Lung microvascular endothelial cell (primary cell): Measurements from ENCODE around the gene ZNF684. TPM values are rescaled to one million over a fixed set of nuclear protein-coding genes. Genes with fewer than 3 reads are reported as not detected.
"Not testable (repeated sequence)": the region's sequence is repeated elsewhere in the genome, so short reads cannot be mapped to it uniquely, and the experiment has no call there.

ENCODE experiments used
- DNase-seq, 2 donors: peaks; one replicate each; pipeline versions ENCODE4 v3.0.0 to v3.0.0-alpha.2; 2010; ENCODE audit warnings: low read depth in 2 of 2
- total RNA-seq: library from RNA; depleted of rRNA; stranded (reverse); fragments of >200 nt; gene quantifications from 2 replicates; pipeline ENCODE4 v1.2.1, GENCODE V29; 2014

The ZNF684 gene
- 1.4 and 1.5 TPM in 2 replicates for total RNA-seq

DNA sequence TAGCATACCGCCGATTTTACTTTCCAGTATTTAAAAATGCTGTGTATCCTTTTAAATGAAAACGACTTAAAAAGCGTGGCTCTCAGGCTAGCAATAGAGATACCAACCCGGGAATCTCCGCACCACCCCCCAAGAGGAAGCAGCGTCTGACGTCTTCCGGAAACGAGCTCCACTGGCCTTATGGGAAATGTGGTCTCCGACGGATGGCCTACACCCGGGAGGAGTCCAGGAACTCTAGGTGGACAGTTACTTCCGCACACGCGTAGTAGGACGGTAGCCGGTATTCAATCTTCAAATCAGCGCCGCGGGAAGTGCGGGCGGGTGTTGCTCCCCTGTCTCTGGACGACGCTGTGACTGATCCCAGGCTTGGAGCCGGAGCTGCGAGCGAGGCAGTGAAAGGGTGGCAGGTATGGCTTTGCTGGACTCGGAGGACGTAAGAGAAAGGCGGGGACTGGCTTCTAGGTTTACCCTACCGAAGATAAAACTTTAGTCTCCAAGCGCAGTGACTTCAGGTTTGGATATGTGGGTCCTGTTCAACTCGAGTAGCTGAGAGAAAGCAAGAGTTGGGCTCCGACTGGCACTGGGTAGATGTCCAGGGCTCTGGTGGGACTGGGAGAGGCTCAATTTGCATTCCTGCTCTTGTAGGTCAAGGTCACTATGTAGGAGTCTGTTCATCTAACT lies at the start of gene ZNF684:
ZNF684 (plus strand) TSS at position 257 of the 681 bp plus-strand sequence. CDS start 1,530 bp downstream, outside the sequence.
- peak; percentile 95 to 96 for DNase-seq

DNA sequence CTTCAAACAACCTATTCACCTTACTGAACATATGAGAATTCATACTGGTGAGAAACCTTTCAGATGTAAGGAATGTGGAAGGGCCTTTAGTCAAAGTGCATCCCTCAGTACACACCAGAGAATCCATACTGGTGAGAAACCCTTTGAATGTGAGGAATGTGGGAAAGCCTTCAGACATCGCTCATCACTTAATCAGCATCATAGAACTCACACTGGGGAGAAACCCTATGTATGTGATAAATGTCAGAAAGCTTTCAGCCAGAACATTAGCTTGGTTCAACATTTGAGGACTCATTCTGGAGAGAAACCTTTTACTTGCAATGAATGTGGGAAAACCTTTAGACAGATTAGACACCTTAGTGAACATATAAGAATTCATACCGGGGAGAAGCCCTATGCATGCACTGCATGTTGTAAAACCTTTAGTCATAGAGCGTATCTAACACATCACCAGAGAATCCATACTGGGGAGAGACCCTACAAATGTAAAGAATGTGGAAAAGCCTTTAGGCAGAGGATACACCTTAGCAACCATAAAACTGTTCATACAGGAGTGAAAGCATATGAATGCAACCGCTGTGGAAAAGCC lies 36.0 kb upstream of the ZNF684 start:
- no peak for DNase-seq

DNA sequence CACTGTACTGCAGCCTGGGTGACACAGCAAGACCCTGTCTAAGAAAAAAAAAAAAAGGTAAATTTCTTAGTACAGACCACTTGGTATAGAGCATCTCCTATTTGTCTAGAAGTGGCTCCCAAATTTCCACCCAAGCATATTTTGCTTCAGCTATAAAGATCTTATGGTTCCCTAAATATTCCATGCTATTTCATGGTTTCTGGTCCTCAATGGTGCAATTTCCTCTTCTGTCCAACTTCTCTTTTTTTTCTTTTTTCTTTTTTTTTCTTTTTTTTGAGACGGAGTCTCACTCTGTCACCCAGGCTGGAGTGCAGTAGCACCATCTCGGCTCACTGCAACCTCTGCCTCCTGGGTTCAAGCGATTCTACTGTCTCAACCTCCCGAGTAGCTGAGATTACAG lies 28.8 kb upstream of the ZNF684 start:
- not testable (repeated sequence) for DNase-seq

DNA sequence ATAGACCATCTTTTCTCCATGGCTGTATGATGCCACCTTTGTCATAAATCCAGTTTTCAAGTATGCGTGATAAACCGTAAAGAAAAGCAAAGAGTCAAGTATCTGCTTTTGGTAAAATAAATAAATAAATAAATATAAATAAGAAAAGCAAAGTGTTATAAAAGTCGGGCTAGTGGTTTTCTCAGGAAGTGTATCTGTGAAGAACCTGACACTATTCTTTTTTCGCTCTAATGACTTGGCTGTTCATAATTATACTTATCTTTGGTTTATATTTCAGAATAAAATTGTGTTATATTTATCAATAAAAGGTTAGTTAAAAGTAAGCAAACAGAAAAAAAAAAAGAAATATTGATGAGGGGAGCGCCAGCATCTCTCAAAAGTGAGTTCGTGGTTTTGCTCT lies 23.5 kb upstream of the ZNF684 start:
- no peak for DNase-seq

DNA sequence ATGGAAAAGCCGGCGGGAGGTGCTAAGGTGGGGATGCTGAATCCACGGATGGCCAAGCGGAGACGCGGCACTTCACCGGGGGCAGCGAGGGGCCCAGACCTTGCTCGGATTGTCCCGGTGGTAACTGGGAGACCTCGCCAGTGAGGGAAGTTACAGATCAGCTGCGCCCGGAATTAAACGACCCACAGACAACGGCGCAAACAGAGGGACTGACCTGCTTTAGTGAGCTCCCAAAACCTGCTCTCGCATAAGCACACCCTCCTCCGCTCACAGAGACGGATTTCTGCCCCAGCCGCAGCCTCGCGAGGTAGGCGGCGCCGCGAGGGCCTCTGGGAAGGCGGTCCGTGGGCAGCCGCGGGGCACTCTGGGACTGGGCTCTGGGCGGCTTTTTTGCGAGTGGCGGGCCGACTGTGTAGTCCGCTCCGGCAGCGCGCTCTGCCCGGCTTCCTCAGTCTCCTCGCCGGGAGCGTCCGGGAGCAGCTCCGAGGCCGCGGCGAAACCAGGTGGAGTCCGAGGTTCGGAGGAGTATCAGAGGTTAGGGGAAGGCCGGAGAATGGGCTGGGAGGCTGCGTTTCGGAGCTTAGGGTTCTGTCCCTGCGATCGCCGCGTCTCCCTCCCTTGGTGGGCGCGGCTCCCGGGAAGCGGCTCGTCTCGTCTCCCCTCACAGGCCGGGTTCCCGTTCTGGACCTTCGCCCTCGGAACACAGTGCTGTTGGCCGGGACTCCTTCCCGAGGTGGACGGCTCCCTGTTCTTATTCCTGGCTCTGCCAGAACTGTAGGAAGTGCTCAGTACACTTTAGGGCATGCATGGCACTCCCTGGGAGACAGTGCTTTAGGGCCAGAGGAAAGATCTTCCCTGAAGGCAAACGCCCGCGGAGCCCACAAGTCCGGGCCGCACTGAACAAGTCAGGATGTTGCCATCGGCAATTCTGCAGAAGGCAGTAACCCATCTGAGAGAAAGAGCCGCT lies 22.8 kb upstream of the ZNF684 start, which contains the start of gene EXO5:
EXO5 (plus strand) TSS at position 393 of the 967 bp plus-strand sequence. CDS start 5,778 bp downstream, outside the sequence.
- peak; percentile 82 to 84 for DNase-seq

DNA sequence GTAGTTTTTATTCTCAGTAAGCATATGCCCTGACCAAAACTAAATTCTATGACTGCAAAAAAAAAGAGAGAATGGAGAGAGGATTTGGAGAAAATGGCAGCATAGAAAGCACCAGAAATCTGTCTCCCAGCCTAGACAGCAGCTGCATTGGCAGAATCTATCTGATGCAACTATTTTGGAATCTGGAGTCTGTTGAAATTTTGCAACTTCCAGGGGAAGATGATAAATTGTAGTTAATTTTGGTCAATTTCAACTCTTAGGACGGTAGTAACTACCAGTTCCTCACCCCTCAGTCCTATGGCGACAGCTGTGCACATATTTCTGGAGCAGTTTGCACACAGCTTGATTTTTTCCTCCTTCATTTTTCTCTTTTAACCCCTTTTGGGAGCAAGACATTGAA lies 11.9 kb upstream of the ZNF684 start:
- no peak for DNase-seq

DNA sequence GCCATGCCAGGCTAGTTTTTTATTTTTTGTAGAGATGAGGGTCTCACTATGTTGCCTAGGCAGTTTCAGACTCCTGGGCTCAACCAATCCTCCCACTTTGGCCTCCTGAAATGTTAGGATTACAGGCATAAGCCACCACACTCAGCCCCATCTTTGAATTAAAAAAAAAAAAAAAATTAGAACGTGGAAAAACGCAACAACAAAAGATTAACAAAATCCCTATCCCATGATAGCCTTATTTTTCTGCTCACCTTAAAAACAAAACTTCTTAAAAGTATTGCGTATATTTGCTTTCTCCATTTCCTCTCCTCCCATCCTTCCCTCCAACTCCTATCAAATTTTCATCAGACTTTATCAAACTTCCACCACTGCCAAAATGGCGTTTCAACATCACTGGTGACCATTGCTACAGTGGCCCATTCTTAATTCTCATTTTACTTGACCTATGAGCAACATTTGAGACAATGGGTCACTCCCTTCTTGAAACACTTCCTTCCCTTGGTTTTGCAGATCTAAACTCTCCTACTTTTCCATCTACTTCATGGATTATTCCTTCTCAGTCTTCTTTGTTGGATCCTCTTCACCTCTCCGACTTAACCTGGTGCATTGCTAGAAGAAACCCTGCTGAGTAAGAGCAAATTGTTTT lies 579 bp upstream of the ZNF684 start:
- peak; percentile 23 to 47 for DNase-seq

DNA sequence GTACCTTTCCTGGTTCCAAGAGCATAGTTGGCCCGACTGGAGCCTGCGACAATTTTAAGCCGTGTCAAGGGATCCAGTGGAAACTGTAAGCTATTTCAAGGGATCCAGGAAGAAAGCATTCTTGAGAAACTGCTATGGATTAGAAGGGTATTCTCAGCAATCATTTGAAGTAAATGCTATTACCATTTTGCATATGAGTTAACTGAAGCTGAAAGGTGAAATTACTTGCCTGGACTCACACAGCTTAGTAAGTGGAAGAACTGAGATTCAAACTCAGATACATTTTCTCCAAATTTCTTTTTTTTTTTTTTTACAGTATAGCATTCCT lies 589 bp downstream of the ZNF684 start:
- DNase-seq = no peak

DNA sequence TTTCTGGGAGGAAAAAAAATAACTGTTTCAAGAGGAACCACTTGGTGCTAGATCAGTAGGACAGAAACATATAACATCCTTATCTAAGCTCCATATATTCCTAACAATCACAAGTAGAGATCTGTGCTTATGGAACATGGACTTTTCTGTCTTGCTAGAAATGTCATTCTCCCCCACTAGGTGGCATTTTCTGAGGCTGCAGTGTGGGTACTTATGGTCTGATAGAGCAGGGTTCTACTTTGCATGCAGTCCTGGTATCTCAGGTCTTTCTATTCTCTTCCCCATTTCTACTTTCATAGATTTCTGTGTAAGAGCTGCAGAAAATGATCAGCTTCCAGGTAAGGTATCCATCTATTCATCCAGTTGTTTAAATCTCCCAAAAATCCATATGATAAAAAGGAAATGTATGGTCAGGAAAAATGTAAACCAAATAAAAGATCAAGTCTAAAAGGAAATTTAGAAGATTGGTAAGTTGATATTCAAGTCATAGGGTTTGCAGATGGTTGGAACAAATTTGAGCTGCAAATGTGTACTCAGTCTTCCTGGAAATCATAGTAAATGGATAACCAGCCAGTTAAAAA lies 1.5 kb downstream of the ZNF684 start:
- peak; percentile 70 to 76 for DNase-seq

DNA sequence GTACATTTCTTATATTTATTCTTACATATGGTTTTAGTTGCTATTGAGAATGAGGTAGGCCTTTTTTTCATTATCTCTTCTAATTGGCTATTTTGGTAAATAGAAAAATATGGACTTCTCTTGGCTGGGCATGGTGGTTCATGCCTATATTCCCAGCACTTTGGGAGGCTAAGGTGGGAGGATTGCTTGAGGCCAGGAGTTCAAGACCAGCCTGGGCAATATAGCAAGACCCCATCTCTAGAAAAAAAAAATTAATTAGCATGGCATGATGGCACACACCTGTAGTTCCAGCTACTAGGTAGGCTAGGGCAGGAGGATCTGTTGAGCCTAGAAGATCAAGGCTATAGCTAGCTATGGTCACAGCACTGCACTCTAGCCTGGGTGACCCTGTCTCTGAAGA lies 3.2 kb downstream of the ZNF684 start:
- no peak for DNase-seq

DNA sequence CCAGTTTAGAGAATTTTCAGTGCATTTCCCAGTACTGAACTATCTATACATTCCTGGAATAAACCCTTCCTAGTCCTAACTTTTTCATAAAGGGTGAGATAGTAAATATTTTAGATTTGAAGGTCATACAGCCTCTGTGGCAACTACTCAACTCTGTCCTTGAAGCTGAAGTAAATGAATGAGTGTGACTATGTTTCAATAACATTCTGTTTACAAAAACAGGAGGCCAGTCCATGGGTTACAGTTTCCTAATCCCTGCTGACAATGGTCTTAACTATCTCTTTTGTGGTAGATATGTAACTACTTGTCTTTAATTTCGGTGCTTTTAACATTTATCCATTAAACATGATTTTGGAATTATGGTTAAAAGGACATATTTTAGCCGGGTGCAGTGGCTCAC lies 4.3 kb downstream of the ZNF684 start:
- no peak for DNase-seq

DNA sequence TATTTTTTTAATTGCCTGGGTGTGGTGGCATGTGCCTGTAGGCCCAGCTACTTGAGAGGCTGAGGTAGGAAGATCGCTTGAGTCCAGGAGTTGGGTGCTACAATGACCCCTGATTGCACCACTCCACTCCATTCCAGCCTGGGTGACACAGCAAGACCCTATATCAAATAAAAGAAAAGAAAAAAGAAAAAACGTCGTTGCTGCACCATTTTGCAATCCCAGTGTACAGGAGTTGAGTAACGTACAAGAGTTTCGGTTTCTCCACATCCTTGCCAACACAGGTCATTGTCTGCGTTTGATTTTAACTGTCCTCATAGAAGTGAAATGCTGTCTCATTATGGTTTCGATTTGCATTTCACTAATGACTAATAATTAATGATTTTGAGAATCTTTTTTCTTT lies 7.9 kb downstream of the ZNF684 start:
- DNase-seq = no peak

DNA sequence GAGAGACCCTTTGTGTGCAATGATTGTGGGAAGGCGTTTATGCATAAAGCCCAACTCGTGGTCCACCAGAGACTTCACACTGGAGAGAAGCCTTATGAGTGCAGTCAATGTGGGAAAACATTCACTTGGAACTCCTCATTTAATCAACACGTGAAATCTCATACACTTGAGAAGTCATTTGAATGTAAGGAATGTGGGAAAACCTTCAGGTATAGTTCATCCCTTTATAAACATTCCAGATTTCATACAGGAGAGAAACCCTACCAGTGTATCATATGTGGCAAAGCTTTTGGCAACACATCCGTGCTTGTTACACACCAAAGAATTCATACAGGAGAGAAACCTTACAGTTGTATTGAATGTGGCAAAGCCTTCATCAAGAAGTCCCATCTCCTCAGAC lies 15.5 kb downstream of the ZNF684 start:
- DNase-seq = no peak

DNA sequence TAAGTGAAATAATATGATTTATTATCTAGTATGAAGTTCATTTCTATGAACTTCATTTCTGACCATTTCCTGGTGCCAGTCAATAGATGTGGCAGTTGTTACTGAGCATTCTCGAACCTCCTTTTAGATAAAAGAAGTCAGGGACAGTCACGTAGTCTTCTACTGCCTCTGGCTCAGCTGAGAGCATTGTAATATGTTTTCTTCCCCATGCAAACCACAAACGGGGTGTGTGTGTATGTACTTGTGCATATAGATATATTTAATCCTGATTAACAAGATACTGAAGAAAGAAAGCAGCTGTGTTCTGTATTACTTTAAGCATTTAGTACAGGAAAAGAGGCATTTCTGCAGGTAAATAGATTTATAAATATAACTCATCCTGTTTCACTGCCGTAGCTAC lies 21.6 kb downstream of the ZNF684 start:
- DNase-seq = no peak

DNA sequence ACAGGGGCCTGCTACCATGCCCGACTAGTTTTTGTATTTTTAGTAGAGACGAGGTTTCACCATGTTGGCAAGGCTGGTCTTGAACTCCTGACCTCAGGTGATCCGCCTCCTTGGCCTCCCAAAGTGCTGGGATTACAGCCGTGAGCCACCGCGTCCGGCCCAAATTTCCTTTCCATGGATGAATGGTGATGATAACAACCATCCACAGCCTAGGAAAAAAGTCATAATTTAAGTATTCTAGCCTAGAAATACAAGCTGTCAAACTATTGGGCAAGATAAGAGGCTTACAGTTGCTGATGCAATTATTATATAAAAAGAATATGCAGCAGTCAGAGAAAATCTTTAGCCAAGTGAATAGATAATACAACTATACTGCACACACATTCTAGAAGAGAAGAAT lies 23.4 kb downstream of the ZNF684 start:
- DNase-seq = not testable (repeated sequence)

DNA sequence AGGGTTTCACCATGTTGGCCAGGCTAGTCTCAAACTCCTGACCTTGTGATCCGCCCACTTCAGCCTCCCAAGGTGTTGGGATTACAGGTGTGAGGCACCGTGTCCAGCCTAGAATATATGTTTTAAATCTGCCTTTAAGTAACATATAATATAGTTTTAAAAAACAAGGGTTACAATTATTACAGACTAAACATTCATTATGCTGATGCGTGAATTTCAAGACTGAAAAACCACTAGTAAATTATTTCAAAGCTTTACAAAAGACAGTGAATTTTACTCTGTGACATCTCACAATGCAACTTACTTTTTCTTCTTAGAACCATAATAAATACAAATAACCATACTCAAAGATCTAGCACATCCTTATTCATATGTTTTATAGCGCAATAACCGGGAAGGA lies 24.7 kb downstream of the ZNF684 start:
- DNase-seq = no peak

DNA sequence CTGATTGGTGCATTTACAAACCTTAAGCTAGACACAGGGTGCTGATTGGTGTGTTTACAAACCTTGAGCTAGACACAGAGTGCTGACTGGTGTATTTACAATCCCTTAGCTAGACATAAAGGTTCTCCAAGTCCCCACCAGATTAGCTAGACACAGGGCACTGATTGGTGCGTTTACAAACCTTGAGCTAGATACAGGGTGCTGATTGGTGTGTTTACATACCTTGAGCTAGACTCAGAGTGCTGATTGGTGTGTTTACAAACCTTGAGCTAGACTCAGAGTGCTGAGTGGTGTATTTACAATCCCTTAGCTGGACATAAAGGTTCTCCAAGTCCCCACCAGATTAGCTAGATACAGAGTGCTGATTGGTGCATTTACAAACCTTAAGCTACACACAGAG lies 26.8 kb downstream of the ZNF684 start:
- DNase-seq = not testable (repeated sequence)

DNA sequence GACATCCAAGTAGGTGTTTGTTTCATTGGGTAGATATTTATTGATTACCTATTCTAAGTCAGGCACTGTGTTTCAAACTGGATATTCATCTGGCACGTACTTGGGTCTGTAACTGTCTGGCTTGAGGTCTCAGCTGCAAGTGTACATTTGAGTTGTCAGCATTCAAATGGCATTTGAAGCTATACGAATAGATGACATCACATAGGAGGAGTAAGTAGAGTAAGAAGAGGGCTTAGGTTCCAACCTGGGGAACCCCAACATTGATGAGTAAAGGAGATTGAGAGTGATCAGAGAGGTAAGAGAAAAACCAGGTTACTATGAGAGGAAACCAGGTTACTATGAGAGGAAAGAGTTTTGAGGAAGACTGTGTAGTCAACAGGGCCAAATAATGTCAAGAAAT lies 30.7 kb downstream of the ZNF684 start:
- DNase-seq = no peak

DNA sequence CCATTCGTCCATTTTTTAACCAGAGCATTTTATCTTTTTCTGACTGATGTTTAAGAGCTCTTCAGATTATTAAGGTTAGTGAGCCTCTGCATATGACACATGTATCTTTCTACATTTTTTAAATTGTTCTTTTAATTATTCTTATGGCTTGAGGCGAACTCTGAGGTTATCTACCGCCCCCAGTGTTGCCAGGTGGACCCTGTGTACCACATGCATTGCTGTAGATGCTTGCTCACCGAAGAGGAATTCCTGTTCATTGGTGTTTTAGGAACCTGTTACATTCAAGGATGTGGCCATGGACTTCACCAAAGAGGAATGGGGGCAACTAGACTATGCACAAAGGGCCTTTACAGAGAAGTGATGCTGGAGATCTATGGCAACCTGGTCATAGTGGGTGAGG lies 31.8 kb downstream of the ZNF684 start:
- no peak for DNase-seq

DNA sequence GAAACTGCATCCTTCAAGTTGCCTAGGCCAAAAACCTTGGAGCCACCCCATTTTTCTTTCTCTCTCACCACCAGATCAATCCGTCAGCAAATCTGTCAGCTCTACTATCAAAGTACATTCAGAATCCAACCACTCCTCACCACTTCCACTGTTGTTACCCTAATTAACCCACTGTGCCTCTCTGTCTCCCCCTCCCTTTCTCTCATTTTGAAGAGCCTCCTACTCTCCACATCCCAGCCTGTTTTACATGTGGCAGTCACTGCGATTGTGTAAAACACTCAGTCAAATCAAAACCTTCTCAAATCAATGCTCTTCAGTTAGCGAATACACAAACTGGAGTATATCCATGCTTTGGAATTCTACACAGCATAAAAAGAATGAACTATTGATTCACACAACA lies 33.1 kb downstream of the ZNF684 start:
- DNase-seq = no peak

DNA sequence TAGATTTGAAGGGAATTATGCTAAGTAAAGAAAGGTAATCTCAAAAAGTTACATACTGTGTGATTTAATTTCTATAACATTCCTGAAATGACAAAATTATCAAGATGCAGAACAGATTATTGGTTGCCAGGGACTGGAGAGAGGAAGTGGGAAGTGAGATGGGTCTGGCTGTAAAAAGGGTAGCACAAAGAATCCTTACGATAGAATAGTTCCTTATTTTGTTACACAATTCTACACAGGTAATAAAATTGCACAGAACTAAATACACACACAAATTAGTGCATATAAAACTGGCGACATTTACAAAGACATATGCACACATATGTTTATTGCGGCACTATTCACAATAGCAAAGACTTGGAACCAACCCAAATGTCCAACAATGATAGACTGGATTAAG lies 33.5 kb downstream of the ZNF684 start:
- DNase-seq = no peak
